Body of pancreas (tissue), 4 donors: ENCODE measurements around the gene PTPRN.

Experiments
- CTCF ChIP-seq, 7 experiments: fragments of 450-650 bp in 4 of 7; fragments of 200-600 bp in 3 of 7; sonication (generic) in 3 of 7; IDR thresholded peaks; one replicate each; pipeline ENCODE4 v1.5.1; 2016 to 2019; ENCODE audit warnings: antibody characterized with exemption in 7 of 7
- POLR2A ChIP-seq, 3 donors: fragments of 450-650 bp; IDR thresholded peaks; one replicate each; pipeline ENCODE4 v1.6.1; 2016; ENCODE audit warnings: antibody characterized with exemption in 3 of 3, mild to moderate bottlenecking in 2 of 3

GRCh38 chr2:219269362-219270054 lies 39.7 kb downstream of the PTPRN start:
- TF ChIP-seq CTCF (IDR thresholded peaks at IDR 0.05) (no peak), POLR2A (IDR thresholded peaks at IDR 0.05) (no peak)
